HL-60 (cell line): ENCODE results near the gene DEDD.

Source experiments
- GABPA ChIP-seq: IDR thresholded peaks from 2 replicates; pipeline ENCODE4 v1.6.1; 2012; ENCODE audit warnings: low read depth
- POLR2AphosphoS5 ChIP-seq: IDR thresholded peaks from 2 replicates; pipeline ENCODE4 v1.6.1; 2012; ENCODE audit warnings: low read depth
- SPI1 ChIP-seq: IDR thresholded peaks from 2 replicates; pipeline ENCODE4 v1.6.1; 2012; ENCODE audit warnings: low read depth, mild to moderate bottlenecking, borderline replicate concordance
- TF ChIP-seq, protein P1 (sequence below): IDR thresholded peaks from one replicate; pipeline ENCODE4 v1.5.1; 2011; ENCODE audit warnings: low read length, control low read depth, inconsistent platforms; ENCODE audit not compliant: insufficient read depth
- TF ChIP-seq, protein P2 (sequence below): IDR thresholded peaks from 2 replicates; pipeline ENCODE4 v1.6.1; 2012; ENCODE audit warnings: low read depth; ENCODE audit not compliant: insufficient replicate concordance

DNA sequence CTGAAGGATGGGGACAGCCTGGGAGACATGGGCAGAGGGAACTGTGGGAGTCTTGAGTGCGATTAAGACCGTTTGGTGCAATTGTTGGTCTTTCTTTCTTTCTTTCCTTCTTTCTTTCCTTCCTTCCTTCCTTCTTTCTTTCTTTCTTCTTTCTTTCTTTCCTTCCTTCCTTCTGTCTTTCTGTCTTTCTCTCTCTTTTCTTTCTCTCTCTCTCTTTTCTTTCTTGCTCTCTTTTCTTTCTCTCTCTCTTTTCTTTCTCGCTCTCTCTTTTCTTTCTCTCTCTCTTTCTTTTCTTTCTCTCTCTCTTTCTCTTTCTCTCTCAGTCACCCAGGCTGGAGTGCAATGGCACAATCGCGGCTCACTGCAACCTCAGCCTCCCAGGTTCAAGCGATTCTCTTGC, 37.2 kb downstream of the DEDD start:
- TF ChIP-seq, protein P1, sequence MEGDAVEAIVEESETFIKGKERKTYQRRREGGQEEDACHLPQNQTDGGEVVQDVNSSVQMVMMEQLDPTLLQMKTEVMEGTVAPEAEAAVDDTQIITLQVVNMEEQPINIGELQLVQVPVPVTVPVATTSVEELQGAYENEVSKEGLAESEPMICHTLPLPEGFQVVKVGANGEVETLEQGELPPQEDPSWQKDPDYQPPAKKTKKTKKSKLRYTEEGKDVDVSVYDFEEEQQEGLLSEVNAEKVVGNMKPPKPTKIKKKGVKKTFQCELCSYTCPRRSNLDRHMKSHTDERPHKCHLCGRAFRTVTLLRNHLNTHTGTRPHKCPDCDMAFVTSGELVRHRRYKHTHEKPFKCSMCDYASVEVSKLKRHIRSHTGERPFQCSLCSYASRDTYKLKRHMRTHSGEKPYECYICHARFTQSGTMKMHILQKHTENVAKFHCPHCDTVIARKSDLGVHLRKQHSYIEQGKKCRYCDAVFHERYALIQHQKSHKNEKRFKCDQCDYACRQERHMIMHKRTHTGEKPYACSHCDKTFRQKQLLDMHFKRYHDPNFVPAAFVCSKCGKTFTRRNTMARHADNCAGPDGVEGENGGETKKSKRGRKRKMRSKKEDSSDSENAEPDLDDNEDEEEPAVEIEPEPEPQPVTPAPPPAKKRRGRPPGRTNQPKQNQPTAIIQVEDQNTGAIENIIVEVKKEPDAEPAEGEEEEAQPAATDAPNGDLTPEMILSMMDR = no peak
- TF ChIP-seq POLR2AphosphoS5 = no peak
- TF ChIP-seq GABPA = no peak
- TF ChIP-seq, protein P2, sequence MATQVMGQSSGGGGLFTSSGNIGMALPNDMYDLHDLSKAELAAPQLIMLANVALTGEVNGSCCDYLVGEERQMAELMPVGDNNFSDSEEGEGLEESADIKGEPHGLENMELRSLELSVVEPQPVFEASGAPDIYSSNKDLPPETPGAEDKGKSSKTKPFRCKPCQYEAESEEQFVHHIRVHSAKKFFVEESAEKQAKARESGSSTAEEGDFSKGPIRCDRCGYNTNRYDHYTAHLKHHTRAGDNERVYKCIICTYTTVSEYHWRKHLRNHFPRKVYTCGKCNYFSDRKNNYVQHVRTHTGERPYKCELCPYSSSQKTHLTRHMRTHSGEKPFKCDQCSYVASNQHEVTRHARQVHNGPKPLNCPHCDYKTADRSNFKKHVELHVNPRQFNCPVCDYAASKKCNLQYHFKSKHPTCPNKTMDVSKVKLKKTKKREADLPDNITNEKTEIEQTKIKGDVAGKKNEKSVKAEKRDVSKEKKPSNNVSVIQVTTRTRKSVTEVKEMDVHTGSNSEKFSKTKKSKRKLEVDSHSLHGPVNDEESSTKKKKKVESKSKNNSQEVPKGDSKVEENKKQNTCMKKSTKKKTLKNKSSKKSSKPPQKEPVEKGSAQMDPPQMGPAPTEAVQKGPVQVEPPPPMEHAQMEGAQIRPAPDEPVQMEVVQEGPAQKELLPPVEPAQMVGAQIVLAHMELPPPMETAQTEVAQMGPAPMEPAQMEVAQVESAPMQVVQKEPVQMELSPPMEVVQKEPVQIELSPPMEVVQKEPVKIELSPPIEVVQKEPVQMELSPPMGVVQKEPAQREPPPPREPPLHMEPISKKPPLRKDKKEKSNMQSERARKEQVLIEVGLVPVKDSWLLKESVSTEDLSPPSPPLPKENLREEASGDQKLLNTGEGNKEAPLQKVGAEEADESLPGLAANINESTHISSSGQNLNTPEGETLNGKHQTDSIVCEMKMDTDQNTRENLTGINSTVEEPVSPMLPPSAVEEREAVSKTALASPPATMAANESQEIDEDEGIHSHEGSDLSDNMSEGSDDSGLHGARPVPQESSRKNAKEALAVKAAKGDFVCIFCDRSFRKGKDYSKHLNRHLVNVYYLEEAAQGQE = no peak
- TF ChIP-seq SPI1 = no peak
